ENCODE results near the gene SPSB4.
"Not testable (repeated sequence)": the region's sequence is repeated elsewhere in the genome, so short reads cannot be mapped to it uniquely, and the experiment has no call there.

The SPSB4 gene

DNA sequence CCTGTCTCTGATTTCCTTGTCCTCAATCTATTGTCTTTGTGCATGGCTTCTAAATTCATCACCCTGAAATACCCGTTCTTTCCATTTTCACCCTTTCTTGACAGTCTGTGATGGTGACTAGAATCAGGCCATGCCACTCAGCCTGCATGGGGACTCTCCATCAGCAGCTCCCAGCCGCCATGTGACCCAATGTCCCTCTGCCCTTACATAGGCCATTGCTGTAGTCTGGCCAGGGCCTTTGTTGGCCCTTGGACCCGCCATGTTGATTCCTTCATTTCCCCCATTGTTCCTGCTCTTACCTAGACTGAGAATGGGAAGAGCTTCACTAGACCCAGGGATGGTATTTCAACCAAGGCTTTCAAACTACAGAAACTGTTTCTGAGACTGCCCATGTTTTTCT, 45.8 kb downstream of the SPSB4 start:
- DNase-seq: no peak

DNA sequence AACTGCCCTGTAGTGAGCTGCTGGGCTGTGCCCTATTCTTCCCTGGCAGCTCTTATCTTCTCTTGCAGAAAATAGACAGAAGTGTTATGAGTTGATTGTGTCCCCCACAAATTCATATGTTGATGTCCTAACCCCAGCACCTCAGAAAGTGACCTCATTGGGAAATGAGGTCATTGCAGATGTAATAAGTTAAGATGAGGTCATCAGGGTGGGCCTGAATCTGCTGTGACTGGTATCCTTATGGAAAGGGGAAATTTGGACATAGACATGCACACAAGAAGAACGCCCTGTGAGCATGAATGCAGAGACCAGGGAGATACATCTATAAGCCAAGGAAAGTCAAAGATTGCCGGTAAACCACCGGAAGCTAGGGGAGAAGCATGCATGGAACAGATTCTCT, 49.0 kb downstream of the SPSB4 start:
- no peak for DNase-seq

DNA sequence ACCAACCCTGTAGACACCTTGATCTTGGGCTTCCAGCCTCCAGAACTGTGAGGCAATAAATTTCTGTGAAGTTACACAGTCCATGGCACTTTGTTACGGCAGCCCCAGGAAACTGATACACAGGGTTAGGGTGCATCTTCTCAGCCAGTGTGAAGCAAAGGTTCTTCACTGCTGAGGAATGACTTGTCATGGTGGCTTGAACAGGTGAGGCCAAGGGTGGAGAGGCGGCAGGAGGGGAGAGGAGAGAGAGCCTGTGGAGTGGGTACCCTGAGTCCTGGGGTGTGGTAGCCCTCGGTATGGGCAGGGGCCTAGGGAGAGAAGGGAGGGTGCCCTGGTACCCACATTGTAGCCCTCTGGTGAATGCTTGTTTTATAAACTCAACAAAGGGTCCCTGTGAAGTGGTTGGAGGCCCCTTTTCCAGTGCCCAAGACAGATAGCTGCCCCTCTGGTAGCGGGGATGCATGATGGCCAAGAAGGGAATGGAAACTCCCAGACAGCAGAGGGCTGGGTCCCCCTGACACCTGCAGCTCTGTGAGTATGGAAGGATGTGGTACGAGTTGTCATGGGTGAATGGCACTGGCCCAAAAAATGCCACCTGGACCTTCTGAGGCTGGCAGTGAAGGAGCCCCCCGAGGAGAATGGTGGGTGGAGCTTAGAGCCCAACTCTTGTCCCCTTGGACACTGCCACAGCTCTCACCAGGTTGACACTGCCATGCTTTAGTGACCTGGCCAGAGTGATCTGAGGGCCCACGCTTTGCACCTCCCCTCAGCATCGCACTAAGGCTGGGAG, 49.6 kb downstream of the SPSB4 start:
- DNase-seq: no peak

- no peak for DNase-seq
These were observed 51.2 kb downstream of the SPSB4 start for GRCh38 chr3:141102372-141102771.

DNA sequence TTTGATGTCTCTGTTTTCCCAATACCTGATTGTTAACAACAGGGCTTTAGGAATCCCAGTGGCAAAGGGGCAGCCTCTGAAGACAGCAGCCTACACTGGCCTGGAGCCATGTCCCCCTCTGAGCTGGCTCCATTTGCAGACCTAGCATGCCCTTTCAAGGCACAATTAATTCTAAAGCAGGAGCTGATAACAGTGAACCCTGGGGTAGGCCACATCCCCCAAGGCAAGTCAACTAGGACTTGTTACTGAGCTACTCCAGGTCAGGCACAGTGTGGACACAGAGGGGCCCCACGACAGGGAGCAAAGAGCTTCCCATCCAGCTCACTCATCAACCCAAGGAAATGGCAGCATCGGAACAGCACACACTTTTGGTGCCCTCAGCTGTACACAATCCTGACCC, 51.9 kb downstream of the SPSB4 start:
- DNase-seq: no peak

DNA sequence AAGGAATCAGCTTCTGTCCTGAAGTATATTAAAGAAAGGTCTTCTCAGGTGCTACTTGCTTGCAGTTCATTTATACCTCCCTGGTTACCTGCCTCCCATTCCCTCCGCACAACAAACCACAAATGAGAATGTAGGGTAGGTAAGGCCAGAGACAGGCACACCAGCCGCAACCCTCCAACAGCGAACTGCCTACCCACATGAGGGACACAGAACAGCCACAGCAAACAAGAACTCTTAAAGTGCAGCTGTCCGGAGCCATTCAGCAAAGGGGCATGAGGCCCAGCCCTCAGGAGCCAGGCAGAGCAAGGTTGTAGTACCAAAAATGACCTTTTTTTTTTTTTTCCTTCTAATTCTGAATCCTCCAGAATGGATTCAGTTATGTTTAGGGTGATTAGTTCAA, 52.4 kb downstream of the SPSB4 start:
- no peak for DNase-seq

- no peak for DNase-seq
These were observed 53.1 kb downstream of the SPSB4 start for GRCh38 chr3:141104151-141104821.

DNA sequence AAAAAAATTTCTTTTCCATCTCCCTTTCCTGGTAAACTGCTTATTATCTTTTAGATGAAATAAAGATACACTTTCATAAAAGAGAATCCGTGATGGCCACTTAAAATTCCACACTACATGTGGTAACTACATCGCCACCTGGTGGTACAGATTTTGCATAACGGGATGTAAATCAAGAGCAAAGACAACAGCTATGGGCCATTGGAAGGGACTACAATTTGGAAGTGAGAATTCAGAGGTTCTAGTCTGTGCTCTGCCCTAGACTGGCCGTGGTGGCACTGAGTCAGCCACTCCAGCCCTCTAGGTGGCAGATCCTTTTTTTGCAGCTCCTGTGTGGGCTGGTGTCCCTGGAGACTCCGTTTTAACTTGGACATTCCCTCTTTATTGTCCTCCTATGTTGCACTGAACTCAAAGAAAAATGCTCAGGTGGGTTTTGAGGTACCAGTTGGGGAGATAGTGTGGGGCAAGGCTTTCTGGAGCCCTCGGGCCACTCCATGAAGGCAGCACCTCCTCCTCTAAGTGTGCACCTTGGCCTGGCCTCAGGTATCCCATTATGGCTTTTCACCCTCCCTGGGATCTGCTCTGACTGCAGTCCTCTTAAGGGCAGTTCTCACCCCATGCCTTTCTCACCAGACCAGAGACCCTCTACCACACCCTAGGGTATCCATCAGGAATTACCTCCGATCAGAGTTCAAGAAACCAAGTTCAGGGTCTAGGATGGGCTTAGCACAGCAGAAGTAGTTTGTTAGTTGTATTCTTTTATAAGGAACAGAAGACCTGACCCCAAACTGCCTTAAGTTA, 54.9 kb downstream of the SPSB4 start:
- DNase-seq: peak; percentile 36

DNA sequence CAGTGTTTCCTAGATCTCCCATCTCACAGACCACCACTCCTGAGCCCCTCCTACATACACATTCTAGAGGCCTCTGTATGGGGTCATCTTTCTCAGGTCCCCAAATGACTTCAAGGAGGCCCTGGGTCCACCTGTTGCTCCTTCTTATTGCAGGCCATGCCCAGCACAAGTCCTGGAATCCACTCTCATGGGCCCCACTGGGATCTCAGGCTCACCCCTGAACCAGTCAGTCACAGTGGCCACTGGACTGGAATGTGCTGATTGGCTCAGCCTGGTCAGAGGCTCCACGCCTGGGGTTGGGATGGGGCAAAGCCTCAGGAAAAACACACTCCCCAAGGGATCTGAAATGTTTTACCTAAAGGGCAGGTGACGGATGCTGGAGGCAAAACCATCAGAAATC, 55.7 kb downstream of the SPSB4 start:
- no peak for DNase-seq

DNA sequence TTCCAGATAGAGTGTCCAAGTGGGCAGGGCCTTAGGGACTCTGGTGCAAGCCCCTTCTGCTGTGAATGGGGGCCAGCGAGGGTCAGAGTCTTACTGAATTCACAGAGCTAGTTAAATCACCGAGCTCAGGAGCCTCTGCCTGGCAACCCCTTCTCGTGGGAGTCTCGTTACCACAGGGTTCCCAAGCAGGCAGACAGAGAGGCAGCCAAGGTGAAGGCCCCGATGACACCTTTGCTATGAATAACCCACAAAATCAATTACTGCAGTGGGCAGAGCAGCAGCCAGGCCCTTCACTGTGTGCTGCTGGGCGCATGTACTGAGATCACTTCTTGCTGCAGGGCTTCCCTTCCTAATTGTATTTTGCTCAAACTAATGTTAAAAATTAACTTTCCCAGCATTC, 56.9 kb downstream of the SPSB4 start:
- DNase-seq: no peak

- no peak for DNase-seq
These were observed 58.6 kb downstream of the SPSB4 start for GRCh38 chr3:141109751-141110150.

- no peak for DNase-seq
These were observed 59.2 kb downstream of the SPSB4 start for GRCh38 chr3:141110322-141110721.

GRCh38 chr3:141111364-141112155, 60.4 kb downstream of the SPSB4 start:
- no peak for DNase-seq

DNA sequence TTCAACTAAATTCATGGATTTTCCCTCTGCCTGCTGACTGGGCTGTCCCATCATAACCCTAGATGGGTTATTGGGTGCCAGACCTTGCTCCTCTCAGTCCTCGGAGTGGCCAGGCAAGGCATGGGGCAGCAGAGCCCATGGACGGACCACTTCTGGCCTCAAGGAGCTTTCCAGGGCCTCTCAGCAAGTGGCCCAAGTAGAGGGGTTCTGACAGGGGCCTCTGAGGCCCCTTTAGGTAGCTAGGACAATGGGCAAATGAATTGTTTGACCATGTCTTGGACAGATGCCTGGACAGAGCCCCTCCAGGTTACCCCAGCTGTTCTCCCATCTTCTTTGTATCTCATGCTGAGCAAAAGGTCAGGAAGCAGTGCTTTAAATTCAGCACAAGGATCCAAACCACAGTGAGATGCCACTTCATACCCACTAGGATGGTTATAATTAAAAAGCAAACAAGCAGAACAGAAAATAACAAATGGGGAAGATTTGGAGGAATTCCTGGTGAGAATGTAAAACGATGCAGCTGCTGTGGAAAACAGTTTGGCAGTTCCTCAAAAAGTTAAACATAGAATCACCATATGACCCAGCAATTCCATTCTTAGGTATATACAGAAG, 61.6 kb downstream of the SPSB4 start:
- DNase-seq: no peak

GRCh38 chr3:141113680-141114079, 62.5 kb downstream of the SPSB4 start:
- not testable (repeated sequence) for DNase-seq

GRCh38 chr3:141114179-141114745, 63.1 kb downstream of the SPSB4 start:
- DNase-seq: no peak

DNA sequence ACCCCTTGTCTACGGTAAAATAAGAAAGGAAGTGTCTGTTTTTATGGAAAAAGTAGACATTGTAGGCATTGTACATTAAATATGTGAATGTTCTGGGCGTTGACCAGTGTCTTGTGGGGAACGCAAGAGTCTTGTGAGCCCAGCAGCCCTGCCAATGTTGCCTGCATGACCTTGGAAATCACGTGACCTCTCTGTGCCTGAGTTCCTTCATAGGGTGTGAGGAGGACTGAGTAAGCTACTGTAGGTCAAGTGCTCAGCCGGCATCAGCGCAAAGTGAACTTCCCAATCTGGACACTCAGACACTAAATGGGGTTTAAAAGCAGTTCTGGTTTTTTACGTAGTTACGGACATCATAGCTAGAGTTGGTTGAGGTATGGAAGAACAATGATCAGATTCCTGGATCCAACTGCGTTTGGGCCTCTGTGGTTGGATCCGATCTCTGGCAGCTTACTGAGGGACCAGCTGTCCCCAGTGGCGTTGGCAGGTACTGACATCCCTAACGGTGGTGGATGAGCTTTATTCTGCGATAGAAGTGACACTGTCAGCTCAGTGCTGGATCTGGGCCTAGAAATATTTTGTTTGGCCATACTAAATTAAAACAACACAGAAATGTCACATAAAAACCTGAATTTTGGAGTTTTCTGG, 63.8 kb downstream of the SPSB4 start:
- no peak for DNase-seq

DNA sequence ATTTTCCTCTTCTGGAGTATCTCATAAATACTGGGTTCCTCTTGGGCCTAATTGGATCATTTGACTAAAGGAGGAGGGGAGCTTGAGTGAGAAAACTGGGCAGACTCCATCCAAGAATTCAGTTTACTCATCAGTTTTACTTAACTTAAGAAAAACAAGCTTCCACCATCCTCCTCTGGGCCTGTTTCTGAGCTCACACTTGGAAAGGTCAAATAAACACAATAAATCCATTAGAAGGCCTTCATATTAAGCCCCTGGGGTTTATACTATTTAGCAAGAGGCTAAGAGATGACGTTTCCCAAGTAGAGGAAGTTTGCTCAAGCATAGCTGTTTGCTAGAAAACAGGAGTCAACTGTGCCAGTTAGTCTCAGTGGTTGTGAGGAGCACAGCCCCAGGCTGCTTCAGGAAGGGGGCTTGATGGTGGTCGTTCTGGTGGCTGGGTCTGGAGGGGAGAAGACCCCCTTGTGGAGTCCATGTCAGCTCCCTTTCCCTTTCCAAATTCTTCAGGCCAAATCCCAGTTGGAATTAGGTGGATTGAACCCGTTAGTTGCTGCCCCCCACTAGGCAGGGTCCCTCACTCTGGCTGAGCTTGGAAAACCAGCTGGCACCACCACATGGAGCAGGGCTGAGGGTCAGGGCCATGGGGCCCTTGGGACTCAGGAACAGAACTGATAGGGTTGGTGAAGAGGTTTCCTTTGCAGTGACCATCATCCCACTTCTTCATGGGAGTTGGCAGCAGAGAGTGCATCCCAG, 64.8 kb downstream of the SPSB4 start:
- no peak for DNase-seq

DNA sequence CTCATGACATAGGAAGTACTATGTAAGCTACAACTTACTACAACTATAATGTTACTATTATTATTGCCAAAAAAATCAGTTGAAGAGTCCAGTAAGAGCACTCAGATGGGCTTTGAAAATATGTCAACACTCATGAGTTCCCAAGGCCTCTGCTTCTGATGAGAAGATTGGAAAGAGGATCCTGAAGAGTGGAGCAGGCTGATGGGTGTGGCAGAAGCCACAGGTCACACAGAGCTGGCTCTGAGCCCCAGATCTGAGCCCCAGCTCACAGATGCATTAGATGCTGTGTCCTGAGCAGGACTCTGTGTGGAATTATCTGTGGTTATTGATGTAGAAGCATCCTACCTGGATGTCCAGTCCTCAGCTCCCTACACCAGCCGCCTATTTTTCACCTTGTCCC, 65.6 kb downstream of the SPSB4 start:
- no peak for DNase-seq

DNA sequence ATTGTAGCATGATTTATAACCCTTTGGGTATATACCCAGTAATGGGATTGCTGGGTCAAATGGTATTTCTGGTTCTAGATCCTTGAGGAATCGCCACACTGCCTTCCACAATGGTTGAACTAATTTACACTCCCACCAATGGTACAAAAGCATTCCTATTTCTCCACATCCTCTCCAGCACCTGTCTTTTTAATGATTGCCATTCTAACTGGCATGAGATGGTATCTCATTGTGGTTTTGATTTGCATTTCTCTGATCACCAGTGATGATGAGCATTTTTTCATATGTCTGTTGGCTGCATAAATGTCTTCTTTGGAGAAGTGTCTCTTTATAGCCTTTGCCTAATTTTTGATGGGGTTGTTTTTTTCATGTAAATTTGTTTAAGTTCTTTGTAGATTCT, 66.8 kb downstream of the SPSB4 start:
- DNase-seq: not testable (repeated sequence)

All from stimulated activated CD4-positive, alpha-beta T cell treated with anti-CD3 and anti-CD28 coated beads, Interleukin-4, amount 100 ng/mL, for 1 hour (primary cell).